GM18507 (cell line): ENCODE data around the gene PRDM16.

Experiments used
- DNase-seq: peaks from one replicate; pipeline ENCODE4 v3.0.0; 2011; ENCODE audit warnings: low read depth; ENCODE audit not compliant: insufficient read length; ENCODE audit errors: extremely low spot score
- FAIRE-seq: peaks from 2 replicates; lab custom pipeline; 2011; peaks lifted over from hg19 to GRCh38; lab: Jason Lieb, UNC

PRDM16 gene

DNA sequence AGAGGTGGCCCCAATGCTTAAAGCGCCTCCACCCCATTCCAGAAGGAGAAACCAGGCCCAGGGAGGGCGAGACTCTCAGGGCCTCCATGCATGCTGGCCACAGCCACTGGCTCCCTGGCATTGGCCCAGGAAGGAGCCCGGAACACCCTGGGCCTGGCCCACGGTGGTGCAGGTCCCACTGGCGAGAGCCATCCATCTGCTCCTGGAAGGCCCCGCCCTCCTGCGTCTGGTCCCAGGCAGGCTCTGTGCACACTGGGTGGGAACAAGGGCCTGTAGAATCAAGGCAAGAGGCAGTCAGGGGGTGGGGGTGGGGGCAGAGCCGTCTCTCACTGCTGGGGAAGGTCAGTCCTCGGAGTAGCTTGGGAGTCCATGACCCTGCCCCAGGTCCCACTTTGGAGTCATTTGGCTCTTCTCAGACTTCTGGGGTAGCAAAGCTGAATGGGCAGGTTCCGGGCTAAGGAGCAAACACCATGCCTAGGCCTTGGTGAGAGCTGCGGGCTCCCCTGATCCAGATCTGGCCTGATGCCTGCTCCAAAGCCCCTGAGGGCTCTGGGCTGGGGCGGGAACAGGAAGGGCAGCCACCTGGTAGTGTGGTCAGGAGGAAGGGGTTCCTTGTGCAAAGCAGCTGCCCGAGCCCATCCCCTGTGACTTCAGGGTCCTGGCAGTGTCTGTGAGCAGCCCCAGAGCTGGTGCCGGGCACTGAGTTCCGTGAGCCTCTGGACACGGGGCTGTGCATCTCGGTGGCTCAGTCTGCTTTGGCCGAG lies 278.4 kb downstream of the PRDM16 start:
- DNase-seq (no peak), FAIRE-seq (no peak)

DNA sequence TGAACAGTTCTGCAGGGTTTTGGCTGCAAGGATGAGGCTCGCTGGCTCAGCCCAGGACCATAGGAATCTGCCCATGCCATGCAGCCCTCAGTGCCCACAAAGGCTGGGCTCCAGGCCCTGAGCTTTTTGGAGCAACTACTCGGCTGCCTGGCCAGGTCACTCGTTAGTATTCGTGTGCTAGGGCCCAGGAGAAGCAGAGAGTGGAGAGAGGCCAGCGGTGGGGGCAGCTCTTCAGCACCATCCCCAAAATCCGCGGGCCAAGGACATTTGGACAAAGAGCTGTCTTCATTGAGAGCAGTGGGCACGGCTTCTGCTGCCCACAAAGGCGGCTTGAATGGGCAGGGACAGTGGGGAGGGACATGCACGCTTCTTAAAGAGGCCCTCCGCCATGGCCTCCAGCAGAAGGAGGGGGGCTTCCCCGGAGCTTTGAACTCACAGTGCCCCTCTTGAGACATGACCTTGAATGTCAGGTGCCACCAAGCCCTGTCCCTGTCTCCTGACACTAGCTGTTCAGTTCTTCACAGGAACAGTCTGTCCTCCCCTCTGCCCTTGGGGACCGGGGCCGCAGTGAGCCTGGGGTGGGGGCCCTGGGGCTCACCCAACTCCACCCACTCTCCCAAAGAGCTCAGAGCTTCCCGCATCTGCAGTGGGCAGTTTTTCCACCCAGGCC lies 279.3 kb downstream of the PRDM16 start:
- no peak for FAIRE-seq
- DNase-seq, result no peak

DNA sequence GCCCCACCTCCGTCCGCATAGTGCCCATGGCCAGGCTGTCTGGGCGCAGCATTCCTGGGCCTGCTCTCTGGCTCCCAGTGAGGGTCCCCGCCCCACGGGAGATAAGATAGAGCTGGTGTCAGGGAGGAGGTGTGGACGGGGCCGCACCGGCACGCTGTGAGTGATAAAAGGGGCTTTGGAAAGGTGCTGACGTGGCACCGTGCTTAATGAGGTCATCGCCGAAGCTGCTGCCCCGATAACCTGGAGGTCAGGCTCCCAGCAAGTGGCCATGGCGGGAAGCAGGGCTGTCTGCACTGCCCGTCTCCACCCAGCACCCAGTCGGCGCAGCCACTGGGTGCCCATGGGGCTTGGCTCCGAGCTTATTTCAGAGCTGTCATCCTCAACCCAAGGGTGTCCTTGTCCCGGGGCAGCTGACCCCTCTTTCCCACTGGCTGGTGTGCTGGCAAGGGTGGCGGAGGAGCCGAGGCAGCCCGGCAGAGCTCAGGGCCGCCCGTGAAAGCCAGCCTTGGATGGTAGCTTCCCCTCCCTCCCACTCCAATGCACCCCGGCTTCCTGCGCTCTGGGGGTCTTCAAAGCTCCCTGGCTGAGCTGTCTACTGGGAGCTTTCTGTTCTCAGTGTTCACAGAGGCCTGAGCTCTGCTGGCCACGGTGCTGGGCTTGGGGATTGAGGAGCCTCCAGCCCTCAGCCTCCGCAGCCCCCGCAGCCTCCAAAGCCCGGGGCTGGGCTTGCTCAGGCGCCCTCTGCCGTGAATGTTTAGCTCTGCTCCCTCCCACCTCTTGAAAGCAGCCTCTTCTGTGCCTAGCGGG lies 280.4 kb downstream of the PRDM16 start:
- DNase-seq (no peak), FAIRE-seq (no peak)

DNA sequence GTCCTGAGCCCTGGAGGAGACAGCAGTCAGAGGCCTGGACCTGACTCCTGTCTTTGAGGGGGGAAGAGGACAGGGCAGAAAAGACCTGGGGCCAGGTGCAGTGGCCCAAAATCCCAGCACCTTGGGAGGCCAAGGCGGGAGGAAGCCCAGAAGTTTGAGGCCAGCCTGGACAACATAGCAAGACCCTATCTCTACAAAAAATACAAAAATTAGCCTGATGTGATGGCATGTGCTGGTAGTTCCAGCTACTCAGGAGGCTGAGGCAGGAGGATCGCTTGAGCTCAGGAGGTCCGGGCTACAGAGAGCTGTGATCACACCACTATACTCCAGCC lies 280.9 kb downstream of the PRDM16 start:
- DNase-seq (no peak), FAIRE-seq (no peak)

DNA sequence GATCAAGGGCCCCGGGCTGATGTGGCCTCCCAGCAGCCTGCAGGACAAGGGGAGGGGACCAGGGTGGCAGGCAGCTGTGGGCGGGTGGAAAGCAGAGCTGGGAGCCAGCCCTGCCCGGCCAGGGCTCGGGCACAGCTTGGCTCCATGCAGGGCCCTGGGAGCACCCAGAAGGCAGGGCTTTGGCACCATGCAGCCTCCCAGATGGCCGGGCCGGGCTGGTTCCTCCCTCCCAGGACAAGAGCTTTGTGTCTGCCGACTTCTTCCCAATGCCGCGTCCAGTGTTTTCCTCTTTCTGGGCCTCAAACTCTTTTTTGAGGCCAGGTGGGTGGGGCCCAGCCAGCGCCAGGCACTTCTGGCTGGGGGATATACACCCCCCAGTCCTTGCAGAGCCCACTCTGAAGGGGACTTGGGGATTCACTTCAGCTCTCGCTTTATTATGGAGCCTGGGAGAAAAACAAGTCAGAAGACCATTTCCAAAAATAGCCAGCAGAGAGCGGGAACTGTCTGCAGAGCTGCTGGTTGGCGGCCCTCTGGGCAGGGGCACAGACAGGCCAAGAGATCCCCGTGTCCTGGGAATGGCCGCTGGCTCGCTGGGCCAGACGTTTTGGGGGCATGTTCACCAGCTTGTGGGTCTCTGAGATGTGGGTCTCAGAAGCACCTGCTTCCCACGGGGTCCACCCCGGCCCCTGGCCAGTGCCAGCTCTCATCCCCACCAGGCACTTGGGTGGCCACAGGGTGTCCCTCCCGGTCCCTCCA lies 281.7 kb downstream of the PRDM16 start:
- no peak for DNase-seq
- FAIRE-seq, result no peak

DNA sequence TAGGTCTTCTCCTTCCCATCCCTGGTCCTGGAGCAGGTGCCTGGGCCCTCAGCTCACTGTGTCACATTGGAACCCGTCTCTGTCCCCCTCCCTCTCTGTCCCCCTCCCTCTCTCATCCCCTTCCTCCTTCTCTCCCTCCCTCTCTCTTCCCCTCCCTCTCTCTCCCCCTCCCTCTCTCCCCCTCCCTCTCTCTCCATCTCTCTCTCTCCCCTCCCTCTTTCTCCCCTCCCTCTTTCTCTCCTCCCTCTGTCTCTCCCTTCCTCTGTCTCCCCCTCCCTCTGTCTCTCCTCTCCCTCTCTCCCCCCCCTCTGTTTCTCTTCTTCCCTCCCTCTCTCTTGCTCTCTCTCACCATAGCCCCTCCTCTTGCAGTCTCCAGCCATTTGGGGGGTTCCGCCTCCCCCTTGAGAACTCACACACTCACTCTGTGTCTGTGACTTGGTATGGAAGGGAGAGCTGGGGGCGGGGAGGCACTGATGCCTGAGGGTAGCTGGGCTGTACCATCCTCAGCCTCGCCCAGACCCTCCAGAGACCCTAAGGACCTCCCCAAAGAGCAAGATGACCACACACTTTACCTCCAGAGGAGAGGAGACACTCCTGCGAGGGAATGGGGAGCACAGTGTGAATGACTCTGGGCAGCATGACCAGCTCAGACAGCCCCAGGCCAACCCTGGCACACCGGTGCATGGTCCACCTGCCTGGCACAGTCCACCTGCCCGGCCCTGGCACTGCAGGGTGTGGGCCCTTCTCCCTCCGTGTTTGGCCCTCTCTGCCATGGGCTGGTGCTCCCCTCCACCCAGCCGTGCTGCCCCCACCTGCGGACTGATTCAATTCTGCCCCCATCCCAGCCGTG lies 282.7 kb downstream of the PRDM16 start:
- DNase-seq (no peak), FAIRE-seq (no peak)

DNA sequence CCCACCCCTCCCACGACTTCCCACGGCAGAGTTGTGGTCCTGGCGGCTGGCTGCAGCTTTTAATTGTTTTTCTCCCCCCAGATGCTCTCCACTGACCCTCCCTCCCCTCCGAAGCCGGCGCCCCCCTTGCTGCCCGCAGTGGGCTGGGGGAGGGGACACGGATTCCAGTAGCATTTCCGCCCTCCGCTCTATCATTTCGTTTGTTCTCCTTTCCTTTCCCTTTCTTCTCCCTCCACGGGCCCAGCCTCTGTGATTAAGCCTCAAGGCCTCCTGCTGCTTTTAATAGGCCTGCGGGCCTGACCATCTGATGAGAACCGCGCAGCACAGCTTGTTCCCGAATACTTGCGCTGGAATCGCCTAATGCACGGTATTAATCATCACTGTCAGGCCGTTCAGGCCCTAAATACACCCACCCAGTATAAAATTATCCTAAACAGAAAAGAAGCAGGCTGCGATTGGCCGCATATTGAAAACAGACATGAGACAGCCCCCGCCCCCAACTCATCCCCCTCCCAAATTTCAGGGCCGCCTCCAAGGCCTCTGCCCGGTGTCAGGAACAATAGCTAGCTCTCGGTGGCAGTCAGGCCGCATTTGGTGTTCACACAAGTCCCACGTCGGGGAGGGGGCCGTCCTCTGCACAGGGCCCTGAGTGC lies 283.4 kb downstream of the PRDM16 start:
- no peak for FAIRE-seq
- no peak for DNase-seq

DNA sequence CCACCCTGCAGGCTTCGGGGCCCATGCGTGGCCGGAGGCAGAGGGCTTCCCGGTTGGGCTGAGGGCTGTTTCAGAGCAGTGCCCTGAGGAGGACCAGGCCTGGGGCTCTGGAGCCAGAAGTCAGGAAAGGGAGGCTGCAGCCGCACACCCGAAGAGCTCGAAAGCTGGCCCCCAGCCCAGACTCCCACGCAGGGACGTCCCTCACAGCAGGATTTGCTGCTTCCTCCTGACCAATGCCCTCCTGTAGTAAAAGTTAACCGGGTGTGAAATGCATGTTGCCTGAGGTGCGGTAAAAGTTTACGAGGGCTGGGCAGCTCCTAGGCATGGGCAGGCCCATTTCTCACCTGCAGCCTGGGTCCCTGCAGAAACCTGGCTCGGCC lies 283.9 kb downstream of the PRDM16 start:
- DNase-seq (no peak), FAIRE-seq (no peak)

DNA sequence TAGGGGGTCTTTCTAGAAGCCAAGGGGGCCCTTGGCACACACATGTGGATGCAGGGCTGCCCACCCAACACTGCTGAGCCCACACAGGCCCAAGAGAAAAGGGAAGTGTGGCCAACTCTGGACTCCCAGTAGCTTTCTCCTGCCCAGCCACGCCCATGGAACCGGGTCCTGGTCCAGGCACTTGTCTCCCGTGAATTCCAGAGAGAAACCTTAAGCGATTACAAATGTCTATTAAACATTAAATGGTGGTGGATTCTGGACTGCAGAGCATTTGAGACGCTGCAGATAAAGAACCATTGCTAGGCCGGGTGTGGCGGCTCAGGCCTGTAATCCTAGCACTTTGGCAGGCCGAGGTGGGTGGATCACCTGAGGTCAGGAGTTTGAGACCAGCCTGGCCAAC lies 284.9 kb downstream of the PRDM16 start:
- DNase-seq (no peak), FAIRE-seq (no peak)

DNA sequence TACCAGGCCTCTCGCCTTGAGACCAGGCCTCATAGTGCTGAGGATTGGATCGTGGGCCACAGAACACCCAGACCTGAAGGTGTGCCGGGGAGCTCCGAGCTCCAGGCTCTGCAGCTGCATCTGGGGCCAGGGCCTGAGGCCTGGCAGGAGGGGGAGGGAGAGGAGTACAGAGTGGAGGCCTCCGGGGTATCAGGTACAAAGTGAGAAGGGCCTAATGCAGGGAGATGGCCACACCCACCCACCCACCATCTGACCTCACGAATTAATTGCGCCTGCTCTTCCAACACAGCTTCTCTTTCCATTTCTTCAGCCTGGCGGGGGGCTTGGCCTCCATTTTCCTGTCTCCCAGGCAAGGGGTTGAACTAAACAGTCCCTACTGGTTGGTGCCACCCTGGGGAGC lies 286.1 kb downstream of the PRDM16 start:
- FAIRE-seq (no peak), DNase-seq (no peak)

DNA sequence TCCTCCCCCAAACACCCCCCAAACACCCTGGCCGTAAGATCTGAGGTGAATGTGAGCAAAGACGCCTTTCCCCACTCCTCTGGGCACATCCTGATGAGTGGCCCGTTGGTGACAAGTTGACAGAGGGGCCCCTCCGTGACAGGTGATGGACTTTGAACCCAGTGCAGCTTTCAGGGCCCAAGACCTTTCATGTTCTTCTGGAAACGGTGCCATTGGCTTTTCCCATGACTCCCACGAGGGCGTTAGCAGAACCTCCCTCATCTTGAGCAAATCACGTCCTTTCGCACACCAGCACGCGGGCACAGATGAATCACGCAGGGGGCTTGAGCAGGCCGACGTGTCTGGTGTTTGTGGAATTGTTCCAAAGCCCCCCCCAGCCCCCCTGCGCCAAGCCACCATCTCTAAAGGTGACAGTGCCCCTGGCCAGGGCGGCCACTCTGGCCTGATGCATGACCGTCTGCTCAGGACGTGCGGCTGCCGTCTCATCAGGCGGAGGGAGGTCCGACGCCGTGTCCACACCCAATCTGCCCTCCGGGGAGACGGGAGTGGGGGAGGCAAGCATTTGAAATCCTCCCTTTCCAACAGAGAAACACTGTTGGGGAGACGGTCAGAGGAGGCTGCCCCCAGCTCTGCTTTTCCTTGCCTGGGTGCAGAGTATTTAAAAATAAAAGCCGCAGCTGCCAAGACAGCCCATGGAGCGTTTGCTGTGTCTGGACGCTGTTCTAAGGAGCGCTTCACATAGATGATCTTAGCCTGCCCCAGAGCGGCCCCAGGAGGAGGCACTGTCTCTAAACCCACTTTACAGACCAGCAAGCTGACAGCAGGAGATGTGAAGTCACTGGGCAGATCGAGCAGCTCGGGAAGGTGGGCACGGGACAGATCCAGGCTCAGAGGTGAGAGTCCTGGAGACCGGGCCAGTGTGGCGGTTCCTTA lies 287.2 kb downstream of the PRDM16 start:
- no peak for DNase-seq

DNA sequence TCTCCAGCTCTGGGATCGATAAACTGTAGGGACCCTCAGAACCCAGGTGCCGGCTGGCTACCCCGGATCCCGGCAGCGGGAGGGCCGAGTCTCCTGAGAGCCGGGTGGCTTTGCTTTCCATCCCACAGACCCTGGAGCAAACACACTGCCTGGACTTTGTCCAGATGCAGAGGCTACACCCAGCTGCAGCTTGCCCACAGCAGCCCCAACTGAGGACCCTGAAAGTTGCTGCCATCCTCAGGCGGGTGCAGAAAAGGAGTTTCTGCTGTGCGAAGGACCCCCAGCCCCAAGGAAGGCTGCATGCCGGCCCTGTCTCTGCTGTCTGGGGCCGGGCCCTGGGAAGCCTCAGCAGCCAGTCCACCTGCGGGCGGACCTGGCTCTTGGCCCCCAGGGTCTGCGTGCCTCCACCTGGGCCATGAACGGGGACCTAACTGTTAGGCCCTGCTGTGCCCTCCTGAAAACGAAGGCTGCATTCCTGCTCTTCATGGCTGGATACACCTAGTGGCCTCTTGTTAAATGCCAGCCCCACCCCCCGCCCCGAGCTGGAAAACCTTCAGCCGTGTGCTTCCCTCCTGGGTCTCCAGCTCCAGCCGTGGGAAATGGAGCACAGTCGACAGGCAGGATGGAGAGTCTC lies 287.9 kb downstream of the PRDM16 start:
- DNase-seq (no peak), FAIRE-seq (no peak)

More for the DNA sequence above, 287.2 kb downstream of the PRDM16 start:
- no peak for FAIRE-seq

DNA sequence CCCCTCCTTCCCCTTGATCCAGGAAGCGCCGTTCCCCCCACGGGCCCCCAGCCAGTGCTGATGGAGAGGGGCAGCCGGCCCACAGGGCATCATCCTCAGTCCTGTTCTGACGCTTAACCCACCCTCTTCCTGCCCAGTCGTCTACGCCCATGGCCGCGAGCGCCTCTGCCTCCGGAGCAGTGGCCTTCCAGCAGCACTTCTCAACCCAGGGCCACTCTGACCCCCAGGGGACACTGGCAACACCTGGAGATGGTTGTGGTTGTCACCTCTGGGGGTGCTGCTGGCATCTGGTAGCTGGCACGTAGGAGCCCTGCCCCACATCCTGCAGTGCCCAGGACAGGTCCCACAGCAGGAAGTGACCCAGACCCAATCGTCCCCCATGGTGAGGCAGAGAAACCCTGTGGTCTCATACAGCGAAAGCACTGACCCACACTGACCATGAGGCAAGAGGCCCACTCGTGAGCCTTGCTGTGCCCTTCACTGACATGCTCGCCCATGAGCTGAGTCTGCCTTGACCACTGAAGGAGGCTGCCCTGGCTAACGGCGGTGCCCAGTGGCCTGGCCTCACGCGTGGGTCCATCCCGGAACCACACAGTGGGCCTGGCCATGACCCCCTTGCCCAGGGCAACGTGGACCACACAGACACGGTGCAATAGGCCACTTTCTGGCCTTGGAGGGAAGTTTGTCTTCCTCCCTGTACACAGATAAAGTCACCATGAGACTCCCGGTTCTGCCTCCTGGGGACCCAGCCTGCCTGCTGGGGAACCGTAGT lies 288.7 kb downstream of the PRDM16 start:
- FAIRE-seq, result no peak

DNA sequence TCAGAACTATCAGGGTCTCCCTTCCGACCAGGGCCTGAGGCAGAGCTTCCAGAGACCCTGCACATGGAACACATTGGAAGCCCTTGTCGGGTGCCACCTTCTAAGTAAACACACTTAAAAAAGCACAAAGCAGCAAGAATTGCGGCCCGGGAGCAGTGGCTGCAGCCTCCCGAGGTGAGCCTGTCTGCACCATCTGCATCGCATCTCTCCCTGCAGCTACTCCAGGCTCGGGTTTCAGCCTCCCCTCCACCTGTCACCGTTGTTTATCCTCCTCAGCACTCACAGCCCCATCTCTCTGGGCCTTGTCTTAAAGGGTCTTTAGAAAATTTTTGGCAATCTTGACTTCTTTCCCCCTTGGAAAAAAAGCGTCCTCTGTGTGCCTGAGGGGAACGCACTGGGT lies 290.3 kb downstream of the PRDM16 start:
- DNase-seq (no peak), FAIRE-seq (no peak)

More for the DNA sequence above, 288.7 kb downstream of the PRDM16 start:
- no peak for DNase-seq

DNA sequence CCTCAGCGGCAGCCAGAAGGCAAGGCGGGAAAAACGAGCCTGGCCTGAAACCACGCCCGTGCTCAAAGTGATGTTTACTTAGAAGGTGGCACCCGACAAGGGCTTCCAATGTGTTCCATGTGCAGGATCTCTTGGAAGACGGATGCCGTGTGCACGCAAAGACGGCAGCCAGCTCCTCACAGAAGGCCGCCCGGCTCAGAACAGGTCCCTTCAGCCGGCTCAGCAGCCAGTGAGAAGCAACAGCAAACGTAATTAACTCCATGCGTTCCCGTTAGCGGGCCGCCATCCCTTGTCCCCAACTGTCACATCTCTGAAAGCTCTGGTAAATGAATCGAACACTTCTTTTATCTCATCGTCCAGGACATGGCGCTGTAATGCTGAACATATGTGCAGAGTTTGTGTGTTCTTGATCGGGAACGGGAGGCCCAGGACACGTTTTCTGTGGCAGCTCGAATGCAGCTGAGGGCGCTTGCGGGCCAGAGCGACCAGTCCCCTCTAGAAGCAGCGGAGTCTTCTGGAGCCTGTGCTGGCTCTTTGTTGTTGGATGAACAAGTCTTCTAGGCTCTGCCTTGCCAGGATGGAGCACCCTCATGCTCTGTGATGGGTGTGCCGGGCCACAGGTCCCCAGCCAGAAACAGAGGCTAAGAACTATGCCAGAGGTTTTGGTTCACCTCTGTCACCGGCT lies 290.9 kb downstream of the PRDM16 start:
- FAIRE-seq, result no peak
- DNase-seq, result no peak
